ENCODE data around the gene ATOSB. TPM values are rescaled to one million over a fixed set of nuclear protein-coding genes. Genes with fewer than 3 reads are reported as not detected.

Gene ATOSB
- total RNA-seq, 1 experiment from 2014 or later = 10.2 TPM

DNA sequence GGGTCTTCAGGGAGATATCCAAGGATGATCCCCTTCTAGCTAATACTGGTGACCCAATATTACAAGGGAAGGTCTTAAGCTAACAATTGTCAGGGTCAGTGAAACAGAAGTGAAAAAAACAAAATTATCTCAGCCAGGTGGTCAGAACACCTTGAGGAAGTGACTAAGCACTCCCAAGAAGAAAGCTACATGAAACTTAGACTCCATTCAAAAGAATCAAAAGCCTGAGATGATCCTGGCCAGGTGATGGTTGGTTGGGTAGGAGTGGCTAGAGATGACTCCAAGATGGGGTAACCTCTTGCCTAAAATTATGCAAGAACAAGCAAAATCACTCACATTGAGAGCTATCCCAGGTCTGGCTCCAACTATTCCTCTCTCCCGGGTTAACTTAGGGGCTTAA lies 48.6 kb downstream of the ATOSB start (continued):
- TF ChIP-seq, protein P1, sequence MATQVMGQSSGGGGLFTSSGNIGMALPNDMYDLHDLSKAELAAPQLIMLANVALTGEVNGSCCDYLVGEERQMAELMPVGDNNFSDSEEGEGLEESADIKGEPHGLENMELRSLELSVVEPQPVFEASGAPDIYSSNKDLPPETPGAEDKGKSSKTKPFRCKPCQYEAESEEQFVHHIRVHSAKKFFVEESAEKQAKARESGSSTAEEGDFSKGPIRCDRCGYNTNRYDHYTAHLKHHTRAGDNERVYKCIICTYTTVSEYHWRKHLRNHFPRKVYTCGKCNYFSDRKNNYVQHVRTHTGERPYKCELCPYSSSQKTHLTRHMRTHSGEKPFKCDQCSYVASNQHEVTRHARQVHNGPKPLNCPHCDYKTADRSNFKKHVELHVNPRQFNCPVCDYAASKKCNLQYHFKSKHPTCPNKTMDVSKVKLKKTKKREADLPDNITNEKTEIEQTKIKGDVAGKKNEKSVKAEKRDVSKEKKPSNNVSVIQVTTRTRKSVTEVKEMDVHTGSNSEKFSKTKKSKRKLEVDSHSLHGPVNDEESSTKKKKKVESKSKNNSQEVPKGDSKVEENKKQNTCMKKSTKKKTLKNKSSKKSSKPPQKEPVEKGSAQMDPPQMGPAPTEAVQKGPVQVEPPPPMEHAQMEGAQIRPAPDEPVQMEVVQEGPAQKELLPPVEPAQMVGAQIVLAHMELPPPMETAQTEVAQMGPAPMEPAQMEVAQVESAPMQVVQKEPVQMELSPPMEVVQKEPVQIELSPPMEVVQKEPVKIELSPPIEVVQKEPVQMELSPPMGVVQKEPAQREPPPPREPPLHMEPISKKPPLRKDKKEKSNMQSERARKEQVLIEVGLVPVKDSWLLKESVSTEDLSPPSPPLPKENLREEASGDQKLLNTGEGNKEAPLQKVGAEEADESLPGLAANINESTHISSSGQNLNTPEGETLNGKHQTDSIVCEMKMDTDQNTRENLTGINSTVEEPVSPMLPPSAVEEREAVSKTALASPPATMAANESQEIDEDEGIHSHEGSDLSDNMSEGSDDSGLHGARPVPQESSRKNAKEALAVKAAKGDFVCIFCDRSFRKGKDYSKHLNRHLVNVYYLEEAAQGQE (IDR thresholded peaks at IDR 0.05; ENCODE audit: low read depth) = no peak
- TF ChIP-seq, protein P2, sequence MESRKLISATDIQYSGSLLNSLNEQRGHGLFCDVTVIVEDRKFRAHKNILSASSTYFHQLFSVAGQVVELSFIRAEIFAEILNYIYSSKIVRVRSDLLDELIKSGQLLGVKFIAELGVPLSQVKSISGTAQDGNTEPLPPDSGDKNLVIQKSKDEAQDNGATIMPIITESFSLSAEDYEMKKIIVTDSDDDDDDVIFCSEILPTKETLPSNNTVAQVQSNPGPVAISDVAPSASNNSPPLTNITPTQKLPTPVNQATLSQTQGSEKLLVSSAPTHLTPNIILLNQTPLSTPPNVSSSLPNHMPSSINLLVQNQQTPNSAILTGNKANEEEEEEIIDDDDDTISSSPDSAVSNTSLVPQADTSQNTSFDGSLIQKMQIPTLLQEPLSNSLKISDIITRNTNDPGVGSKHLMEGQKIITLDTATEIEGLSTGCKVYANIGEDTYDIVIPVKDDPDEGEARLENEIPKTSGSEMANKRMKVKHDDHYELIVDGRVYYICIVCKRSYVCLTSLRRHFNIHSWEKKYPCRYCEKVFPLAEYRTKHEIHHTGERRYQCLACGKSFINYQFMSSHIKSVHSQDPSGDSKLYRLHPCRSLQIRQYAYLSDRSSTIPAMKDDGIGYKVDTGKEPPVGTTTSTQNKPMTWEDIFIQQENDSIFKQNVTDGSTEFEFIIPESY (IDR thresholded peaks at IDR 0.05; ENCODE audit: extremely low read depth, insufficient replicate concordance, low read length) = no peak

DNA sequence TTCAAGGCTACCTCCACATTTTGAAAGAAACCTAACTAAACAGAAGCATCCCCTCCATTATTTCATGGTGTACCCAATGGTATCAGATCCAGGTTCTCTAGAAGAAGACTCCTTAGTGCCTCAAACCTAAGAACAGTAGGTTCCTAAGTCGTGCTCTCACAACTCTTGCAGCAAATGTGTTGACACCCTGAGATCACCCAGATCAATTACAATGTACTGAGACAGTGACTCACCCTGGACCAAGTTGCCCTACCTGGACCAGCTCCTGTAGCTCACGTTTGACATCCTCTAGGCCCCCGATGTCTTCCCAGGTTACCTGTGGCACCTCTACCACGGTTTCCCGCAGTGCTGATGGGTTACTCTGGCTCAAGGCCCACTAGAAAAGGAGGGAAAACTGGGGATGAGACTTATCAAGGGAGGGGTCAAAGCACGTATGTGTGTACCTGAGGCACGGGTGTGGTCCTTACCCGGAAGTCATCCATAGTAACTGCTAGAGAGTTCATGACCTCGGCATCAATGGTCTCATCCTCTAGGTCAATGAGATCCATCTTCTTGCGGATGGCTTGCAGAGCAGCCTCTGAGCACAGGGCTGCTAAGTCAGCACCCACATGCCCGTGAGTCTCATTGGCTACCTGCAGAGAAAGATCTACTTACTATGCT lies 55.0 kb downstream of the ATOSB start:
- Histone ChIP-seq H3K36me3 (ENCODE audit: control insufficient read depth in 1 of 2, insufficient read depth in 2 of 2, low read length in 2 of 2) (peaks cover 92 to 97% of the 10 kb centered on the region in 2 experiments), H3K9ac (ENCODE audit: low read length) (no peak overlapping the region), H3K27ac (ENCODE audit: low read depth, low read length) (no peak overlapping the region), H3K4me1 (ENCODE audit: control insufficient read depth in 1 of 2, insufficient read depth in 2 of 2, low read length in 2 of 2) (no peaks in the 10 kb centered on the region), H3K9me2 (ENCODE audit: insufficient read depth) (no peaks in the 10 kb centered on the region), H3K4me3 (replicated peaks in 1 of 2; ENCODE audit: low read depth in 1 of 2, low read length in 2 of 2) (no peak overlapping the region), H3K79me2 (ENCODE audit: insufficient read depth, low read length) (peaks cover 66% of the 10 kb centered on the region), H3K4me2 (ENCODE audit: low read length) (no peak overlapping the region), H2AFZ (ENCODE audit: low read depth, low read length, poor library complexity, severe bottlenecking) (no peak overlapping the region), H3K27me3 (ENCODE audit: insufficient read depth, low read length) (no peaks in the 10 kb centered on the region), H4K20me1 (ENCODE audit: insufficient read depth) (no peaks in the 10 kb centered on the region; the same call in 1 of the 2 replicates), H3K9me3 (ENCODE audit: control insufficient read depth in 1 of 2, insufficient read depth in 1 of 2, low read depth in 1 of 2, low read length in 2 of 2) (no peaks in the 10 kb centered on the region)
- DNase-seq (ENCODE audit: low read depth, low spot score) = no peak
- CTCF ChIA-PET = no interaction called here
- RAD21 ChIA-PET (ENCODE audit: low non-redundant PET in 1 of 2, low total read pairs in 2 of 2, uncharacterized antibody in 2 of 2, unreplicated experiment in 2 of 2) = no interaction called here
- no TSS peak for BruUV-seq (replicated peaks)
- intact Hi-C loops (cut with micrococcal nuclease) = no loop called here
- no peak for ATAC-seq
- POLR2A ChIA-PET = no interaction called here
- TF ChIP-seq RAD21 (IDR thresholded peaks at IDR 0.05; ENCODE audit: low read depth) (no peak), CEBPB (IDR thresholded peaks at IDR 0.05; ENCODE audit: low read depth) (no peak), SP1 (IDR thresholded peaks at IDR 0.05; ENCODE audit: low read depth) (no peak), ZFX (IDR thresholded peaks at IDR 0.05) (no peak), EGR1 (IDR thresholded peaks at IDR 0.05; ENCODE audit: low read depth) (no peak), ZNF274 (IDR thresholded peaks at IDR 0.05; ENCODE audit: low read depth, low read length) (no peak), POLR2A (IDR thresholded peaks at IDR 0.05; ENCODE audit: borderline replicate concordance, extremely low read depth, insufficient read depth, insufficient read length) (no peak), JUND (IDR thresholded peaks at IDR 0.05) (no peak), YY1 (IDR thresholded peaks at IDR 0.05; ENCODE audit: extremely low read depth, insufficient replicate concordance, low read depth, low read length) (no peak), TCF7L2 (IDR thresholded peaks at IDR 0.05; ENCODE audit: borderline replicate concordance, extremely low read depth, insufficient read depth, insufficient read length) (no peak), FOSL1 (IDR thresholded peaks at IDR 0.05; ENCODE audit: low read depth) (no peak)
- TF ChIP-seq, protein P2 (IDR thresholded peaks at IDR 0.05; ENCODE audit: extremely low read depth, insufficient replicate concordance, low read length) = no peak
- TF ChIP-seq, protein P3, sequence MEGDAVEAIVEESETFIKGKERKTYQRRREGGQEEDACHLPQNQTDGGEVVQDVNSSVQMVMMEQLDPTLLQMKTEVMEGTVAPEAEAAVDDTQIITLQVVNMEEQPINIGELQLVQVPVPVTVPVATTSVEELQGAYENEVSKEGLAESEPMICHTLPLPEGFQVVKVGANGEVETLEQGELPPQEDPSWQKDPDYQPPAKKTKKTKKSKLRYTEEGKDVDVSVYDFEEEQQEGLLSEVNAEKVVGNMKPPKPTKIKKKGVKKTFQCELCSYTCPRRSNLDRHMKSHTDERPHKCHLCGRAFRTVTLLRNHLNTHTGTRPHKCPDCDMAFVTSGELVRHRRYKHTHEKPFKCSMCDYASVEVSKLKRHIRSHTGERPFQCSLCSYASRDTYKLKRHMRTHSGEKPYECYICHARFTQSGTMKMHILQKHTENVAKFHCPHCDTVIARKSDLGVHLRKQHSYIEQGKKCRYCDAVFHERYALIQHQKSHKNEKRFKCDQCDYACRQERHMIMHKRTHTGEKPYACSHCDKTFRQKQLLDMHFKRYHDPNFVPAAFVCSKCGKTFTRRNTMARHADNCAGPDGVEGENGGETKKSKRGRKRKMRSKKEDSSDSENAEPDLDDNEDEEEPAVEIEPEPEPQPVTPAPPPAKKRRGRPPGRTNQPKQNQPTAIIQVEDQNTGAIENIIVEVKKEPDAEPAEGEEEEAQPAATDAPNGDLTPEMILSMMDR (IDR thresholded peaks at IDR 0.05 in 2 of 3, conservative IDR thresholded peaks at IDR 0.05 in 1 of 3; ENCODE audit: borderline replicate concordance in 1 of 3, insufficient read depth in 1 of 3, low read depth in 2 of 3, low read length in 2 of 3) = no peak

All from HCT116 (cell line).